Brain microvascular endothelial cell (primary cell): Measurements from ENCODE around the gene PAQR4.
A peak's percentile ranks its signal among the peaks of the same experiment; 100 is the strongest.

Source experiments
- DNase-seq: peaks from one replicate; pipeline ENCODE4 v3.0.0-alpha.2; 2020
- H3K27ac ChIP-seq: fragments of 250-450 bp; sonication (Bioruptor Pico); 2 replicates; pipeline ENCODE4 v1.5.1; 2020; ENCODE audit warnings: mild to moderate bottlenecking, moderate library complexity
- H3K27me3 ChIP-seq: fragments of 250-450 bp; sonication (Bioruptor Pico); replicated peaks from 2 replicates; pipeline ENCODE4 v1.5.1; 2020; ENCODE audit warnings: mild to moderate bottlenecking
- H3K36me3 ChIP-seq: fragments of 250-450 bp; sonication (Bioruptor Pico); replicated peaks from 2 replicates; pipeline ENCODE4 v1.5.1; 2020; ENCODE audit warnings: mild to moderate bottlenecking
- H3K4me3 ChIP-seq: 2 replicates; pipeline ENCODE4 v1.5.1; 2011; ENCODE audit warnings: low read depth, mild to moderate bottlenecking, control low read depth, low read length, moderate library complexity
- CTCF ChIP-seq: IDR thresholded peaks from 2 replicates; pipeline ENCODE4 v1.5.1; 2011; ENCODE audit warnings: low read depth, mild to moderate bottlenecking, moderate library complexity, low read length, control low read depth, inconsistent platforms; ENCODE audit errors: missing control alignments
- in situ Hi-C: cut with HindIII; loops from 2 replicates; pipeline ENCODE4 v1.10.0; 2017; ENCODE audit warnings: low sequenced_read_pairs, low pct_ligation_motif_present

PAQR4 gene

DNA sequence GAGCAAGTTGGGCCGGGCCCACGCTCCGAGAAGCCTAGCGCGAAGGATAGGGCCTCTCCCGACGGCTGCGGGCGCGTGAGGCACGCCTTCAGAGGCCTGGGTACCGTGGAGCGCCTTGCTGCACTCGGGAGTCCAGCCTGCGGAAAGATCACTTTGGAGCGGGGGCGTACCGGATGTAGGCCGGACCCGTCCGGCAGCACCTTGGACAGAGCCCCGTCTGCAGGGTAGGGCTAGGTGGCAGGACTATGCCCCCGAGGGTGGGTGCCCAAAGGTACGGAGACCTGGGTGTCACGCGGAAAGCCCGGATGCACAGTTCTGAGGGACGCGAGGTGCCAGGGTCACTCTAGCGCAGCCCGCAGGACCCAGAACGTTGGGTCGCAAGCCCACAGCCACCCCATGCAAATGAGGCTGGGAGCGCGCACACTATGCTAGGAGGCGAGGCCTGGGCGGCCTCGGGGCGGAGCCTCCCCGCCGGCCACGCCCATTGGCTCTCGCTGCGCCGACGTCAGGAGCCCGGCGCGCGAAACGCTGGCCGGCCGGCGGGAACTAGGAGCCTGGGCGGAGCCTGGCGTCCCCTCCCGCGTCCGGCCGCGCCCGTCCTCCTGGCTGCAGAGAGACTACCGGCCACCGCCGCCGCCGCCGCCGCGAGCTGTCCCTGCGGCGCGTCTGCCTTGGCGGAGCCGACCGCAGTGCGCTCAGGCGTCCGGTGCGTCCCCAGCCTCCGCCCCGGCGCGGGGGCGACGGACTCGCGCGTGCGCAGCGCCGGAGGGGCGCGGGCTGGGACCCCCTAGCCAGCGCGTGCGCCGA lies at the start of gene PAQR4:
Gene PAQR4, plus strand, starts transcription at position 611 of the 807 bp plus-strand sequence. CDS start 327 bp downstream, outside the sequence.
- in situ Hi-C loops: no loop called here
- peak; percentile 60 for DNase-seq
- Histone ChIP-seq H3K27me3 (peaks cover 35% of the 10 kb centered on the region), H3K36me3 (no peaks in the 10 kb centered on the region), H3K4me3 (peak within 1 kb of the TSS; percentile 51), H3K27ac (no peak within 1 kb of the TSS)
- TF ChIP-seq CTCF: no peak

DNA sequence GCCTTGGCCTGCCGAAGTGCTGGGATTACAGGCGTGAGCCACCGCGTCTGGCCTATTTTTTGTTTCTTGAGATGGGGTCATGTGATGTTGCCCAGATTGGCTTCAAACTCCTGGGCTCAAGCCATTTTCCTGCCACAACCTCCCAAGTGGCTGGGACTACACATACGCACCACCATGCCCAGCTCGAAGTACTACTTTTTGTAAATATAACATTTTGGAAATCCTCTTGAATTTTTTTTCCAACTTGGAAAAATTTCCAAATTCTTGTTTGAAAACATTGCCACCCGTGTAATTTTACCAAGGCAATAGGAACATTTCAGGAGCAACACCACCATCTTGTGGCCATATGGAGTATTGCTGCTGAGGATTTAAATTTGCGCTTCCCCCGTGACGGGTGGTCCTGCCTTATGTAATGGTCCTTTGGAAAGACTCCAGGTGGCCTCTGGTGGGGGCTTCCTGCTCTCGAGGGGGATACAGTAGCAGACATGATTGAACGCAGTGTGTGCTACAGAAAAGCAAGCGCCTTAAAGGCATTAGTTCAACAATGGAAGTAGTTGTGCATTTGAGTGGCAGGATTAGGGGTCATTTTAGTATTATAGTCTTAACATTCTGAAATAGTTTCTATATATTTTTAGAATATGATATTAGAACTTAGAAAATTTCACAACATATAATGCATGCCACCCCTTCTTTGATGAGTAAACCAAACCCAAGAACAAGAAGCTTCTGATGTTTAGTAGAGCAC lies 49.5 kb upstream of the PAQR4 start:
- H3K27ac ChIP-seq: no peak overlapping the region
- in situ Hi-C loops: no loop called here
- DNase-seq: peak; percentile 43

DNA sequence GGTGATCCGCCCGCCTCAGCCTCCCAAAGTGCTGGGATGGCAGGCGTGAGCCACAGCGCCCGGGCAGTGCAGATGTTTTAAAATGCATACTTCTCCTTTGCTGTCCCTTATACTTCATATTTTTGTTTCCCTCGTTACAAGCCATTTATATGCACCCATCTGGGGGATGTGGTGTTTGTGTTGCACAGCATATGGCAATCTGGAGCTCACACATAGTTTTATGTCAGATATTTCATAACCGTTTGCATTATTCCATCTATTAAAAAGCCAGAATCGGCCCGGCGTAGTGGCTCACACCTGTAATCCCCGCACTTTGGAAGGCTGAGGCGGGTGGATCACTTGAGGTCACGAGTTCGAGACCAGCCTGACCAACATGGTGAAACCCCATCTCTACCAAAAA lies 45.7 kb upstream of the PAQR4 start:
- H3K4me3 ChIP-seq: no peak overlapping the region
- H3K27ac ChIP-seq: no peak overlapping the region
- in situ Hi-C loops: no loop called here
- peaks cover 12% of the 10 kb centered on the region for H3K36me3 ChIP-seq
- no peaks in the 10 kb centered on the region for H3K27me3 ChIP-seq
- DNase-seq: no peak
- no peak for TF ChIP-seq CTCF

More for the DNA sequence above, 49.5 kb upstream of the PAQR4 start:
- Histone ChIP-seq H3K4me3 (no peak overlapping the region), H3K36me3 (peaks cover 19% of the 10 kb centered on the region), H3K27me3 (no peaks in the 10 kb centered on the region)
- peak; percentile 82 for TF ChIP-seq CTCF

GRCh38 chr16:2924901-2925755 lies 44.0 kb upstream of the PAQR4 start:
- in situ Hi-C loops: no loop called here
- DNase-seq: no peak
- no peak for TF ChIP-seq CTCF
- Histone ChIP-seq H3K4me3 (no peak overlapping the region), H3K36me3 (peaks cover 14% of the 10 kb centered on the region), H3K27ac (no peak overlapping the region), H3K27me3 (no peaks in the 10 kb centered on the region)

- TF ChIP-seq CTCF: no peak
- in situ Hi-C loops: no loop called here
- Histone ChIP-seq H3K4me3 (no peak overlapping the region), H3K36me3 (peaks cover 17% of the 10 kb centered on the region), H3K27me3 (no peaks in the 10 kb centered on the region), H3K27ac (no peak overlapping the region)
- no peak for DNase-seq
These were observed 43.0 kb upstream of the PAQR4 start for GRCh38 chr16:2925951-2926649.
